ENCODE data around the gene HGFAC. TPM values are rescaled to one million over a fixed set of nuclear protein-coding genes. Genes with fewer than 3 reads are reported as not detected.

Gene HGFAC
- total and polyA plus RNA-seq, 4 donors, result 0.24 to 2.6 (median 0.37) TPM

DNA sequence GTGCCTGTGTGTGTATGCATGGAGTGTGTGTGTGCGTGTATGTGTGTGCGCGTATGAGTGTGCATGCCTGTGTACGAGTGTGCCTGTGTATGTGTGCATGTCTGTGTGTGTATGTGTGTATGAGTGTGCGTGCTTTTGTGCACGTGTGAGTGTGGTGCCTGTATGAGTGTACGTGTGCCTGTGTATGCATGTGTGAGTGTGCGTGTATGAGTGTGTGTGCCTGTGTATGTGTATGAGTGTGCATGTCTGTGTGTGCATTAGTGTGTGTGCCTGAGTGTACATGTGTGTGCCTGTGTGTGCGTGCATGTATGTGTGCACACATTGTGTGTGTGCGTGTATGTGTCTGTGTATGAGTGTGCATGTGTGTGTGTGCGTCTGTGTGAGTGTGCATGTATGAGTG, 27.0 kb downstream of the HGFAC start:
- no peak overlapping the region for H3K27ac ChIP-seq (ENCODE audit: low read depth in 1 of 2, low read length in 1 of 2)
- H3K4me1 ChIP-seq (ENCODE audit: control insufficient read depth in 5 of 5, insufficient read depth in 5 of 5, low read length in 5 of 5), result peaks cover 0 to under 1% (median 0%) of the 10 kb centered on the region in 5 donors
- DNase-seq (no peak), ATAC-seq (ENCODE audit: insufficient read depth, low FRiP score) (no peak)
- H3K9ac ChIP-seq (ENCODE audit: insufficient read depth in 1 of 2, low read length in 2 of 2), result no peak overlapping the region
- peaks cover 0 to 3% (median 0%) of the 10 kb centered on the region in 3 donors for H3K27me3 ChIP-seq (ENCODE audit: control insufficient read depth in 3 of 3, insufficient read depth in 3 of 3, low read length in 2 of 3)
- H3K36me3 ChIP-seq (ENCODE audit: control insufficient read depth in 4 of 4, insufficient read depth in 4 of 4, low read length in 4 of 4), result no peaks in the 10 kb centered on the region
- TF ChIP-seq, protein P1, sequence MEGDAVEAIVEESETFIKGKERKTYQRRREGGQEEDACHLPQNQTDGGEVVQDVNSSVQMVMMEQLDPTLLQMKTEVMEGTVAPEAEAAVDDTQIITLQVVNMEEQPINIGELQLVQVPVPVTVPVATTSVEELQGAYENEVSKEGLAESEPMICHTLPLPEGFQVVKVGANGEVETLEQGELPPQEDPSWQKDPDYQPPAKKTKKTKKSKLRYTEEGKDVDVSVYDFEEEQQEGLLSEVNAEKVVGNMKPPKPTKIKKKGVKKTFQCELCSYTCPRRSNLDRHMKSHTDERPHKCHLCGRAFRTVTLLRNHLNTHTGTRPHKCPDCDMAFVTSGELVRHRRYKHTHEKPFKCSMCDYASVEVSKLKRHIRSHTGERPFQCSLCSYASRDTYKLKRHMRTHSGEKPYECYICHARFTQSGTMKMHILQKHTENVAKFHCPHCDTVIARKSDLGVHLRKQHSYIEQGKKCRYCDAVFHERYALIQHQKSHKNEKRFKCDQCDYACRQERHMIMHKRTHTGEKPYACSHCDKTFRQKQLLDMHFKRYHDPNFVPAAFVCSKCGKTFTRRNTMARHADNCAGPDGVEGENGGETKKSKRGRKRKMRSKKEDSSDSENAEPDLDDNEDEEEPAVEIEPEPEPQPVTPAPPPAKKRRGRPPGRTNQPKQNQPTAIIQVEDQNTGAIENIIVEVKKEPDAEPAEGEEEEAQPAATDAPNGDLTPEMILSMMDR (IDR thresholded peaks at IDR 0.05; ENCODE audit: control extremely low read depth, extremely low read depth), result no peak
- WGBS, 2 donors, result 97% methylated on average over 11 of the region's 11 CpGs
- H3K9me3 ChIP-seq (ENCODE audit: control insufficient read depth in 4 of 4, insufficient read depth in 3 of 4, low read length in 3 of 4), result peaks cover 0 to 1% (median 0%) of the 10 kb centered on the region in 4 donors
- no peak overlapping the region for H3K4me3 ChIP-seq

DNA sequence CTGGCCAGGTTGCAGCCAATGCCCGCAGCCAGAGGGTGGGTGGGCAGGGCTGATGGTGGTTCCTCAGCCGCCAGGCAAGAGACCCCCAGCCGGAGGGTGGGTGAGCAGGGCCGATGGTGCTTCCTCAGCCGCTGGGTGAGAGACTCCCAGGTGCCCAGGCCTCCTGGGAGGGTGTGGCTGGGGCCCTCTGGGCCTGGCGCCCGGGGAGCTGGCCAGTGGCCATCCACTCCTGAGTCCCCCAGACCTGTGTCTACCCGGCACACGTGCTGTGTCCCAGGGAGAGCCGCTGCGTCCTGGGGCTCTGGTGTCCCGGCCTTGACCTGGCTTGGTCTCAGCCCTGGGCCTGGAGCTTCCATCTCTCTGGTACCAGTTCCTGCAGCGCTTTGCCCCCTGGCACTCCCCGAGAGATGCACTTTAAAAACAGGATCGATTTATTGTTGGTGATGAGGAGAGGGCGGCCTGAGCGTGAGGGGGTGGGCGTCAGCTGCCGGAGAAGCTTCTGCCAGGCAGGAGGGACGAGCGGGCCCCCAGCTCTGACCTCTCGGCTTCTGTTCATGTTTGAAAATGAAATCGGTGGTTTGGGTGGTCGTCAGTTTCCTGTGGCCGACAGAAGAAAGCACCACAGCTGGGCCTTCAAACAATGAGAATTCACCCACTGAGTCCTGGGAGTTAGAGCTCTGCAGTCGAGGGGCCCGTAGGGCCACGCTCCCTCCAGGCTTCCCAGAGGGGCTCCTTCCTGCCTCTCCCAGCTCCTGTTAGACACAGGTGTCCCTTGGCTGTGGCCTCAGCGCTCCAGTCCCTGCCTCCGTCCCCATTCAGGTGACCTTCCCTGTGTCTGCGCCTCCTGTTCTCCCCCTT, 27.8 kb downstream of the HGFAC start:
- no peaks in the 10 kb centered on the region for H3K4me1 ChIP-seq (ENCODE audit: control insufficient read depth in 5 of 5, insufficient read depth in 5 of 5, low read length in 5 of 5)
- peaks cover 0 to 1% (median 0%) of the 10 kb centered on the region in 4 donors for H3K9me3 ChIP-seq (ENCODE audit: control insufficient read depth in 4 of 4, insufficient read depth in 3 of 4, low read length in 3 of 4)
- no peaks in the 10 kb centered on the region for H3K27me3 ChIP-seq (ENCODE audit: control insufficient read depth in 3 of 3, insufficient read depth in 3 of 3, low read length in 2 of 3)
- no peak for ATAC-seq (ENCODE audit: insufficient read depth, low FRiP score)
- no peak overlapping the region for H3K9ac ChIP-seq (ENCODE audit: insufficient read depth in 1 of 2, low read length in 2 of 2)
- no peak overlapping the region for H3K4me3 ChIP-seq
- H3K27ac ChIP-seq (ENCODE audit: low read depth in 1 of 2, low read length in 1 of 2), result peak overlapping the region in 1 of 2 donors; percentile 52
- H3K36me3 ChIP-seq (ENCODE audit: control insufficient read depth in 4 of 4, insufficient read depth in 4 of 4, low read length in 4 of 4), result no peaks in the 10 kb centered on the region
- DNase-seq, result no peak
- WGBS, 2 donors, result 81 to 85% methylated on average over 29 to 31 of the region's 31 CpGs
- TF ChIP-seq, protein P1 (IDR thresholded peaks at IDR 0.05; ENCODE audit: control extremely low read depth, extremely low read depth), result no peak

DNA sequence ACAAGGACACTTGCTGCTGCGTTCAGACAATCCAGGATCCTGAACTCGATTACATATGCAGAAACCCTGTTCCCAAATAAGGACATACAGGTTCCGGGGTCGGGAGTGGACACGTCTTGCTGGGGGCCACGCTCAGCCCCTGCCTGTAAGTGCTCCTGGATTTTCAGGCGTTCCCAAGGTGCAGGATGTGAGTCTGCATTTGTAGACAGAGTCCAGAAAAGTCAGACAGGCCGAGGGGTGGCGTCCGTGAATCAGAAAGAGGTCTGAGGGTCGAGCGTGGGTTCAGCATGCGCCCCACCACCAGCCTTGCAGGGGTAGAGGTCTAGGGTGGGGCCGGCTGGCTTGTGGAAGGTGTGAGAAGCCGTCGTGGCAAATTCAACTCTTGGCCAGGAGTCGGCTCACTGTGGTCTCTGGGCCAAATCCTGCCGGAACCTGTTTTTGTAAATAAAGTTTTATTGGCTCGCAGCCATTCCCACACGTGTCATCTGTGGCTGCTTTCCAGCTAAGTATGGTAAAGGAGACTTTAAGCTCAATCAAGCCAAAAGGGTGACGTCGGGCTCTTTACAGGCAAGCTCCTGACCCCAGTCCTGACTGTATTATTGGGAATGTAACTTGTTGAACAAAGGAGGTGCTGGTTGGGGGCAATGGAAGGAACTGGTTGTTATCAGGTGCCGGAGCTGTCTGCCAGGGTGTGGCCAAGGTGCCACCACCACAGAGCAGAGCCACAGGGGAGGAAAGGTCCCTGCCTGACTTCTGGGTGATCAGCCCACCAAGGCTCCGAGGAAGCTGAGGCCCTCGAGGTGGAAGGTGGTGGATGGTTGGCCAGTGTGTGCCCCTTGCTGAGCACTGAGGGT, 28.7 kb downstream of the HGFAC start:
- no peaks in the 10 kb centered on the region for H3K36me3 ChIP-seq (ENCODE audit: control insufficient read depth in 4 of 4, insufficient read depth in 4 of 4, low read length in 4 of 4)
- WGBS, 2 donors, result 64 to 74% methylated on average over 25 of the region's 25 CpGs
- H3K4me1 ChIP-seq (ENCODE audit: control insufficient read depth in 5 of 5, insufficient read depth in 5 of 5, low read length in 5 of 5), result no peaks in the 10 kb centered on the region
- TF ChIP-seq, protein P1 (IDR thresholded peaks at IDR 0.05; ENCODE audit: control extremely low read depth, extremely low read depth), result no peak
- no peaks in the 10 kb centered on the region for H3K27me3 ChIP-seq (ENCODE audit: control insufficient read depth in 3 of 3, insufficient read depth in 3 of 3, low read length in 2 of 3)
- H3K27ac ChIP-seq (ENCODE audit: low read depth in 1 of 2, low read length in 1 of 2), result peak overlapping the region in 1 of 2 donors; percentile 52
- H3K4me3 ChIP-seq, result no peak overlapping the region
- DNase-seq, result peak; percentile 56 to 70 (median 69)
- peaks cover 0 to 1% (median 0%) of the 10 kb centered on the region in 4 donors for H3K9me3 ChIP-seq (ENCODE audit: control insufficient read depth in 4 of 4, insufficient read depth in 3 of 4, low read length in 3 of 4)
- no peak overlapping the region for H3K9ac ChIP-seq (ENCODE audit: insufficient read depth in 1 of 2, low read length in 2 of 2)
- ATAC-seq (ENCODE audit: insufficient read depth, low FRiP score), result no peak

All from lung (tissue), 12 donors.